SH-SY5Y (cell line): ENCODE measurements around the gene IFIT3.

Source experiments
- GATA2 ChIP-seq: IDR thresholded peaks from 2 replicates; pipeline ENCODE4 v1.6.1; 2011; ENCODE audit warnings: mild to moderate bottlenecking, low read depth, low read length
- GATA3 ChIP-seq: IDR thresholded peaks from 2 replicates; pipeline ENCODE4 v1.6.1; 2011; ENCODE audit warnings: low read depth, mild to moderate bottlenecking, low read length, moderate library complexity

IFIT3 gene

DNA sequence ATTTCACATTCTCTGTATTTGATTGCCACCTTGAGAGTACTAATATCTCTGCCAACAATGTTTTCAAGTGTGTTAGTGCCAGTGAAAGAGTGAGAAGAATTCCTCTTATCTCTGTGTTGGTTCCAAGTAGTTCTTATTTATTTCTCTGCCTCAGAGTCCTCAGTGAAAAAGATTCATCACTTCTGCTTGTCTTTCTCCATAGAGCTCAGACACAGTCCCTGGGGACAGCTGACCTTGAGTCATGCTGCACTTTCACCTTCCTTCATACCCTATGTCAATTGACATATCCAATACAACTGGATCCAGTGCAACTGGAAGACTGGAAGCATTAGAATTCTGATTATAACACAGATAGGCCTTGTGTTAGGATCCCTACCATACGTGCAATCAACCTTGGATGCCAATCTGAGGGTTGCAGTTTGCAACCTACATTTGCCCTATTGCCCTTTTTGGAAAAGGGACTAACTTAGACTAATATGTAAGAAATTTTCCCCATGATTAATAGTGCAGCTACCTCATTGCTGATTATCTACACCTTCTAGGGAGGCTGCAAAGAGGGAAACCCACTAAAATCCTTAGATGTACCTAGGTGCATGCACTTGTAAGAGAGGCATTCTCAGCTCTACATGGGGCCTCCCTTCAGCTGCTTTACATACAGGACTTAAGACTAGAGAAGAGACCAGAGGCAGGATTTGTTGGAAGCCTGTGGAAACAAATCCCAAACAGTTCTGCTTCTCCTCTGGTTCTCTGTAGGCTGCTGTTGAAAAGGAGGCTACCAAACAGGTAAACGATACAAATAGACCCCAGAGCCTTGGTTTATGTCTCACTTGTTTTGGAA is 17.5 kb upstream of the IFIT3 start:
- no peak for TF ChIP-seq GATA2
- no peak for TF ChIP-seq GATA3

DNA sequence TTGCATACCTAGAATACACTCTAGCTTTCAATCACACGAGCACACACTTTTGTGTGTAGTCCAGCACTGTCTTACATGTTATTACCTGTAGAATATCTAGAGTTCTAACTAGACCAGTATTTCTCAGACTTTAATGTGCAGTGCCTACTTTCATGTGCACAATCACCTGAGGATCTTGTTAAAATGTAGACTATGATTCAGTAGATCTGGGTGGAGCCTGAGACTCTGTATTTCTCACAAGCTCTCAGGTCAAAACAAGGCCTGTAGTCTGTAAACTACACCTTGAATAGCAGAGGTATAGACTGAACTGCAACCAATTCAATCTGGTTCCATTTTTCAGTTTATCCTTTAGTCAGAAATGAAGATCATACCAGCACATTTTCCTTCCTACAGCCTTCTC is 14.8 kb upstream of the IFIT3 start:
- TF ChIP-seq GATA3 (no peak), GATA2 (no peak)

DNA sequence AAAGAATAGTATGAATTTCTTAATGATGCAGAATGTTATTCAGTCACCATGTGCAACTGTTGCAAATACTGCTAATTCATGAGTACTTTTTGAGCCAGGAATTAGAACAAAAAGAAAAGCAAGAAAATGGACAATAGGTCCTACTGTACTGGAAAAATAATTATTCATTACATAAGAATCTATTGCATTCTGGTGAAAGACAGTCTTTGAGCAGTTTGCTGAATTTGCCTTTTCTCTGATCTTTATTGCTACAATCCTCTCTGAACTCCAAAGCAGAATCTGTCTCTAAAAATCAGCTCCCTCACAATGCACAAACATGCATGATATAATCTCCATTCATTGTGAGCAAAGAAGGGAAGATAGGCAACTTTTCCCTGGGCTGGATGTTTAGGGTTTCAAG is 13.1 kb upstream of the IFIT3 start:
- TF ChIP-seq GATA2, result no peak
- no peak for TF ChIP-seq GATA3

DNA sequence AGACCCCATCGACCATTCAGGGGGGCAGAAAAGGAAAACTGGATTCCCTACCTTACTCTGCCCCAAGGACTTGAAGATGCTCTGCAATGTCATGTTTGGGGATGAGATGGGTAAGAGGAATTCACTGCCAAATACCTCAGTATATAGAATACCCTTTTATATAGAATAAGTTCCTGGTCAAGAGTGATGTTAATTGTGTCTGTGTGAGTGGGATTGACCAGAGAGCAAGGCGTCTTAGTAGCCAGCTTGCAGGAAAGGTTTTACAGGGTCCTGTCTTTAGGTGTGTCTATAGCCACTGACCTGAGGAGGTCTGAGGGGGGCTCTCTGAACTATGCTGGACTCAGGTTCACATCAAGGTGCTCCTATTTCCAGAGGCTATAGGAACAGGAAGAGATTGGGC is 1.4 kb downstream of the IFIT3 start:
- TF ChIP-seq GATA2 (no peak), GATA3 (no peak)

DNA sequence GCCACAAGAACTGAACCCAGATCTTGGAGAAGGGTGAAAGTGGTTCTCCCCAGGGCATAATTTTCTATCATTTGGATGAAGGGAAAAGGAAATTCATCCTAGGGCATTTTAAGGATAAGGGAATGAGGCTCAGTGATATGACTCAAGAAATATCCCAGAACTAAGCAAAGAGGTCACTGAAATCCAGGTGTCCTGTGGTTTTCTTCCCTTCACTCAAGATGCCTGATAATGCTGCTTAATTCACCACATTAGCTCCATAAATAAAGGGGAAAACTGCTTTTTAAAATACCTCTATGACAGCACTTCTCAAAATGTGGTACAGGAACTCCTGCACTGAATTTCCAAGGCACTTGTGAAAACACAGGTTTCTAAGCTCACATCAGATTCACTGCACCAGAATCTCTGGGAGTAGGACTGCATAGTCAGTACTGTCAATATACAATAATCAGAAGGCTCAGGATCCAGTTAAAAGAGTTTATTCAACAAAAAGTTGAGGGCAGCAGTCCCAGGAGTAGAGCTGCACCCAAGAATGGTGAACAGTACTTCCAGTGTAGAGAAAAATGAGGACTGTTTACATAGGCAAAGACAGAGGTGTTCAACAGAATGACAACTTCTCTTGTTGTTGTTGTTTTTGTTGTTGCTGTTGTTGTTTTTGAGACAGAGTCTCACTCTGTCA is 2.9 kb downstream of the IFIT3 start:
- no peak for TF ChIP-seq GATA2
- no peak for TF ChIP-seq GATA3

DNA sequence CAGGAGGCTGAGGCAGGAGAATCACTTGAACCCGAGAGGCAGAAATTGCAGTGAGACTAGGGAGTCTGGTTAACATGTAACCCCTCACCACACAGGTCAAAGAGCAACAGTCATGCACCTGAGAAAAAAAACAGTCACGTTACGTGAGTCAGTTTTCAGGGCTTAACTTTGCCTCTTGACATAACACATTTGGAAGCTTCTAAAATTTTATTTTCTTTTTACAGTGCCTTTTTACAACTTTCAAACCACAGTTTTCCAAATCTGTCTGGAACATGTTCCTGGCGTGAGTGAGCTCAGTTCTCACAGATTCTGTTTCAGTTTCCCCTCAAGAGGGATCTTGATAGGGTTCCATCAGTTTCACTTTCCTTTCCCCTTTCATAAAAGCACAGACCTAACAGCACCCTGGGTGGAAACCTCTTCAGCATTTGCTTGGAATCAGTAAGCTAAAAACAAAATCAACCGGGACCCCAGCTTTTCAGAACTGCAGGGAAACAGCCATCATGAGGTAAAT is 4.4 kb downstream of the IFIT3 start:
- TF ChIP-seq GATA3 (no peak), GATA2 (no peak)

DNA sequence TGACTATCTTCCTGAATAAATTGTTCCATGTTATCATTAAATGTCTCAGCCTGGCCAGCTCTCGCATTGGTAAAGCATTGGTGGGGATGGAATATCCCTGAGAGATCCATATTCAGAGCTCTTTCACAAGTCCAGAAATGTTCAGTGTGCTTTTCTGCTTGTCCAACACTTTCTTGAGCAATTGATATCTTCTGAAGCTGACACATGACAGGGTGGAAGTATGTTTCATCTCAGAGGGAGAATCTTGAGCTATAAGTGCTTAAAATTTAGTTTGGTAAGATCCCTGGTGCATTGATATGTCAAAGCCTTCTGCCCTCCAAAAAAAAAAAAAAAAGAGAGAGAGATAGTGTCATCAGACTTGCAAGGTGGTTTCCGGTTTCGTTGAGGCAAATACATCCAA is 7.4 kb downstream of the IFIT3 start:
- no peak for TF ChIP-seq GATA2
- no peak for TF ChIP-seq GATA3

DNA sequence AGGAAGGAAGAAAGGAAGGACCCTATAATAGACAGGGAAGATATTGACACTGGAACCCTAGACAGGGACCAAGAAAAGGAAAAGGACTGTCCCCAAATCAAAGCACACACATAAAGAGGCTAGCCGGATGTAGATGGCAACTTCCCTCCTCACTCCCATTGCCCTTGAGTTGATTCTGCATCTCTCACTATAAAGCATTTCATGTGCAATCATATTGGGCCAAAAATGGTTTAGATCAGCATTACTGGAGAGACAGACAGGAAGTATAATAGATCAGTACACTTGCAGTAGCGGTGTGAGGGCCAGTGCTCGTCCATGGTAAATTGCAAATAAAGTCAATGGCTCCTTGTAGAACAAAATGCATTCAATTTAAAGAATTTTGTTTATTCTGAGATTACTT is 8.4 kb downstream of the IFIT3 start:
- TF ChIP-seq GATA2, result no peak
- TF ChIP-seq GATA3, result no peak

DNA sequence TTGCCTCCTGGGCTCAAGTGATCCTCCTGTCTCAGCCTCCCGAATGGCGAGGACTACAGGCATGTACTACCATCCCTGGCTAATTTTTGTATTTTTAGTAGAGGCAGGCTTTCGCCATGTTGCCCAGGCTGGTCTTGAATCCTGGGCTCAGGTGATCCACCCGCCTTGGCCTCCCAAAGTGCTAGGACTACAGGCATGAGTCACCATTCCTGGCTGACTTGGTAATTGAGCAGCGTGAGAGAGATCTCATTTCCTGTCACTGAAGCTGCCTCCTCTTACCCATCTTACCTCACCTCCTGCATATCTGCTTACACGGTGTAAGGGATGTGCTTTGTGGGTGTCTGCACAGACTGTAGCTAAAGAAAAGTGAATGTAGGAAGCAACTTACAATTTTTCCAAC is 9.7 kb downstream of the IFIT3 start:
- TF ChIP-seq GATA3 (no peak), GATA2 (no peak)

DNA sequence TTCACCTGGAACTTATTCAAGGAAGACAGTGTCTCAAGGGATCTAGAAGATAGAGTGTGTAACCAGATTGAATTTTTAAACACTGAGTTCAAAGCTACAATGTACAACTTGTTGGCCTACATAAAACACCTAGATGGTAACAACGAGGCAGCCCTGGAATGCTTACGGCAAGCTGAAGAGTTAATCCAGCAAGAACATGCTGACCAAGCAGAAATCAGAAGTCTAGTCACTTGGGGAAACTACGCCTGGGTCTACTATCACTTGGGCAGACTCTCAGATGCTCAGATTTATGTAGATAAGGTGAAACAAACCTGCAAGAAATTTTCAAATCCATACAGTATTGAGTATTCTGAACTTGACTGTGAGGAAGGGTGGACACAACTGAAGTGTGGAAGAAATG is 10.9 kb downstream of the IFIT3 start:
- TF ChIP-seq GATA3 (no peak), GATA2 (no peak)

DNA sequence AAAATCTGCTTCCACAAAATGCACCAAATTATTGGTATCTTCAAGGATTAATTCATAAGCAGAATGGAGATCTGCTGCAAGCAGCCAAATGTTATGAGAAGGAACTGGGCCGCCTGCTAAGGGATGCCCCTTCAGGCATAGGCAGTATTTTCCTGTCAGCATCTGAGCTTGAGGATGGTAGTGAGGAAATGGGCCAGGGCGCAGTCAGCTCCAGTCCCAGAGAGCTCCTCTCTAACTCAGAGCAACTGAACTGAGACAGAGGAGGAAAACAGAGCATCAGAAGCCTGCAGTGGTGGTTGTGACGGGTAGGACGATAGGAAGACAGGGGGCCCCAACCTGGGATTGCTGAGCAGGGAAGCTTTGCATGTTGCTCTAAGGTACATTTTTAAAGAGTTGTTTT is 12.1 kb downstream of the IFIT3 start:
- no peak for TF ChIP-seq GATA2

DNA sequence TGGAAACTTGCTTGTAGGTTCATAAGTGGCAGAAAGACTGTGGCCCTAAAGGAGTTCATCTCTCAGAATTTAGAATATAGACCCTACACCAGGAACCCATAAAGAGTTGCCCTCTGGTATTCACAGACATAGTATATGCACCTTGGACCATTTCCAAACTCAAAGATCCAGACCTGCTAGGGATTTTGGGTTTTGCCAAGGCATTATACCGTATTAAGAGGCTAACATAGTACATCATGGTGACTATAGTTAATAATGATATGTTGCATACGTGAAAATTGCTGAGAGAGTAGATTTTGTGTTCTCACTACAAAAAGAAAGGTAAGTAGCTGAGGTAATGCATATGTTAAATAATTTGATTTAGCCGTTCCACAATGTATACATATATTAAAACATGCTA is 13.9 kb downstream of the IFIT3 start:
- TF ChIP-seq GATA3, result no peak
- no peak for TF ChIP-seq GATA2

DNA sequence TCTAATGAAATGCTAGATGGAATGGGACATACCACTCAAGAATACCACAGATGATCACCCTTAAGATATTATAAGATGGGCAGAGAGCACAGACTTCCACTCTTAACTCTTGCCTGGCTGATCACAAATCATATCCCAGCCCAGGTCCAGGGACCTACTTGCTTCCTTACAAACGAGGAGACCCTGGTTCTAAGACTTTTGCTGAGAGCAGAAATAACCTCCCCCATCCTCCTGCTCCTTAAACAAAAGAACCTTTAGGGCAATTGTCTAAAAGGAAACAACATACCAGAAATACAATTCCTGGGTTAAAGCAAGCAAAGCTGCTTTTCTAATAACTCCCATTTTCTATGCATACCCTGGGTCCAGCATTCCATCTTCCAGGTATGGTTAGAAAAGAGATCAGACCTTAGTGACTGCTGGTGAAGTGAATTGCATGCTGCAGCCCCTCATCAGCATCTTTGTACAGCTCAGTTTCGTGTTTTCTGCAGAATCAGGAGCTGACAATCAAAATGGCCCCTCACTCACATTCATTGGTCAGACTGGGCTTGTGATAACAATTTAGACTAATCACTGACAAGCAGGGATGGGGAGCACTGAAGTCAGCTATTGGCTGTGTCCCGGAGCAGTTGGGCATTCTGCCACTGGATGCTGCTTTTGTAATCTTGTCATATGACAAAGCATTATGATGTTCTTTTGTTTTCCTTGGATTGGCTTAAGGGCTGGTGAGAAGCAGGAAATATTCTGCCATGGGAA is 14.6 kb downstream of the IFIT3 start:
- TF ChIP-seq GATA2 (no peak), GATA3 (no peak)

DNA sequence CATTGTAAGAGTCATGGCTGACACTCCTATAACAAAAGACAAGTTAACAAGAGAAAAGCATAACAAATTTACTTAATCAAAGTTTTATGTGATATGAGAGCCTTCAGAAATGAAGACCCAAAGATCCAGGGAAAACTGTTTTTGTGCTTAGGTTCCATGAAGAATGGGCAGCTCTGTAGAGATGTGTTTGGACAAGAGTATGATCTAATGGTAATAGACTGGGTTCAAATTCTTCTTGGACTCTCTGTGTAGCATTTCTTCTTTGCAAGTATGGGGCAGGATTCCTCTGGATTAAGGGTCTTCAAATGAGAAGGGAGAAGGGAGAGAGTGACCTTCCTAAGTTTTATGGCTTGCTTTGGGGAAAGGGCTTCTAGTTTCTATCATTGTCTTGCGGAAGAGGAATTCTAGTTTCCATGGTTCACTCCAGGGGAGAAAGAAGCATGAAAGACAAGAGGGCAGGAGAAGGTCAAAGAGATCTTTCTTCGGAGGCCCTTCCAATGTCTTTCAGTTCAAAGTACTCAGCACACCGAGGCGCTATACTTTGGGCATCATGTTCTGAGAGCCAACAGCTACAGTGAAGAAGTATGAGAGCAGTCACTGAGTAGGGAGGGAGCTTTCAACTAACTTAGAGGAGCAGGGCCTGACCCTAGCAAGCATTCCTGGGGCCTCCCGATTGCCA is 15.4 kb downstream of the IFIT3 start:
- no peak for TF ChIP-seq GATA3
- TF ChIP-seq GATA2, result no peak
